H1 (cell line): ENCODE results near the gene TLR8. TPM values are rescaled to one million over a fixed set of nuclear protein-coding genes. Genes with fewer than 3 reads are reported as not detected.

Experiments
- CTCF ChIA-PET: fragments of 300-600 bp; sonication (Branson Sonifier 250); formaldehyde crosslinking; loops from one replicate; lab custom pipeline; 2021; ENCODE audit not compliant: partially characterized antibody; lab: Charles Lee
- POLR2A ChIA-PET: fragments of 300-600 bp; sonication (Branson Sonifier 250); formaldehyde crosslinking; loops from one replicate; lab custom pipeline; 2021; ENCODE audit warnings: inconsistent platforms; ENCODE audit not compliant: partially characterized antibody; lab: Charles Lee
- DNase-seq, 2 experiments: peaks; one replicate each; pipeline versions ENCODE4 v3.0.0 to v3.0.0-alpha.2; 2010 to 2022; ENCODE audit warnings: low spot score in 2 of 2, low read depth in 1 of 2, mixed read lengths in 1 of 2
- FAIRE-seq: peaks from 2 replicates; lab custom pipeline; 2011; peaks lifted over from hg19 to GRCh38; lab: Jason Lieb, UNC
- H2AFZ ChIP-seq: 2 replicates; pipeline ENCODE4 v1.8.1; 2012; ENCODE audit warnings: low read length, inconsistent platforms
- H2AK5ac ChIP-seq: 2 replicates; pipeline ENCODE4 v1.6.1; 2013; ENCODE audit warnings: low read depth, low read length
- H2BK120ac ChIP-seq: replicated peaks from 2 replicates; pipeline ENCODE3; 2013; ENCODE audit warnings: low read depth, low read length, inconsistent platforms
- H2BK12ac ChIP-seq: 2 replicates; pipeline ENCODE4 v1.6.1; 2013; ENCODE audit warnings: low read depth, low read length
- H2BK15ac ChIP-seq: 2 replicates; pipeline ENCODE4 v1.6.1; 2013; ENCODE audit warnings: low read length
- H2BK20ac ChIP-seq: 2 replicates; pipeline ENCODE4 v1.6.1; 2013; ENCODE audit warnings: low read length
- H2BK5ac ChIP-seq: 2 replicates; pipeline ENCODE4 v1.6.1; 2013; ENCODE audit warnings: low read depth, low read length
- H3K14ac ChIP-seq: 2 replicates; pipeline ENCODE4 v1.6.1; 2013; ENCODE audit warnings: inconsistent platforms; ENCODE audit not compliant: insufficient read length
- H3K18ac ChIP-seq: 2 replicates; pipeline ENCODE4 v1.6.1; 2013; ENCODE audit warnings: low read length; ENCODE audit errors: extremely low read depth
- H3K23ac ChIP-seq: 2 replicates; pipeline ENCODE4 v1.6.1; 2013; ENCODE audit warnings: inconsistent platforms; ENCODE audit not compliant: insufficient read length
- H3K23me2 ChIP-seq: 2 replicates; pipeline ENCODE4 v1.6.1; 2013; ENCODE audit warnings: low read depth, low read length
- H3K27ac ChIP-seq: 2 replicates; pipeline ENCODE4 v1.6.1; 2011; ENCODE audit warnings: low read depth, low read length, inconsistent platforms
- H3K27me3 ChIP-seq, 4 experiments: replicated peaks in 1 of 4; 1 replicate in 1 of 4; 2 replicates in 3 of 4; pipeline versions ENCODE4 v1.6.1 to v1.8.1; 2011 to 2013; ENCODE audit warnings: low read length in 3 of 4, mild to moderate bottlenecking in 3 of 4, inconsistent platforms in 2 of 4, mixed read lengths in 2 of 4, moderate library complexity in 1 of 4; ENCODE audit not compliant: control insufficient read depth in 3 of 4, insufficient read depth in 3 of 4; ENCODE audit errors: extremely low read depth in 1 of 4
- H3K36me3 ChIP-seq, 4 experiments: 2 replicates each; pipeline versions ENCODE4 v1.6.1 to v1.8.1; 2011 to 2013; ENCODE audit warnings: mild to moderate bottlenecking in 4 of 4, low read length in 3 of 4, moderate library complexity in 2 of 4, control low read depth in 1 of 4, inconsistent platforms in 1 of 4; ENCODE audit not compliant: insufficient read depth in 4 of 4, control insufficient read depth in 2 of 4
- H3K4ac ChIP-seq: replicated peaks from 2 replicates; pipeline ENCODE3; 2013; ENCODE audit warnings: low read length, low read depth, mixed read lengths, inconsistent platforms; ENCODE audit not compliant: insufficient read length
- H3K4me1 ChIP-seq, 4 experiments: replicated peaks in 1 of 4; 1 replicate in 1 of 4; 2 replicates in 3 of 4; pipeline versions ENCODE4 v1.6.1 to v1.8.1; 2011 to 2013; ENCODE audit warnings: low read length in 3 of 4, inconsistent platforms in 2 of 4, mixed read lengths in 1 of 4; ENCODE audit not compliant: insufficient read depth in 4 of 4, control insufficient read depth in 3 of 4
- H3K4me2 ChIP-seq, 2 experiments: 2 replicates each; pipeline versions ENCODE4 v1.6.1 to v1.8.1; 2011 to 2013; ENCODE audit warnings: low read depth in 2 of 2, low read length in 2 of 2, control low read depth in 1 of 2, inconsistent platforms in 1 of 2, mild to moderate bottlenecking in 1 of 2; ENCODE audit not compliant: insufficient read depth in 1 of 2
- H3K4me3 ChIP-seq, 4 experiments: fragments of 200-600, 300-600 bp in 1 of 4; sonication (generic), shearing (Covaris generic), sonication (Bioruptor Twin) in 1 of 4; 2 replicates each; pipeline versions ENCODE4 v1.5.1 to v1.8.1; 2011 to 2016; ENCODE audit warnings: low read length in 4 of 4, low read depth in 3 of 4, control low read depth in 2 of 4, inconsistent platforms in 2 of 4, mild to moderate bottlenecking in 2 of 4, mixed read lengths in 1 of 4, moderate library complexity in 1 of 4; ENCODE audit not compliant: insufficient read depth in 2 of 4; ENCODE audit errors: extremely low read depth in 1 of 4
- H3K56ac ChIP-seq: replicated peaks from 2 replicates; pipeline ENCODE3; 2013; ENCODE audit warnings: low read depth, mild to moderate bottlenecking, mixed read lengths, low read length, inconsistent platforms; ENCODE audit not compliant: insufficient read length
- H3K79me1 ChIP-seq: 2 replicates; pipeline ENCODE4 v1.6.1; 2013; ENCODE audit warnings: low read depth, low read length, control low read depth
- H3K79me2 ChIP-seq, 2 experiments: 2 replicates each; pipeline versions ENCODE4 v1.6.1 to v1.8.1; 2012 to 2013; ENCODE audit warnings: low read length in 2 of 2, mild to moderate bottlenecking in 2 of 2, inconsistent platforms in 1 of 2; ENCODE audit not compliant: insufficient read depth in 2 of 2, control insufficient read depth in 1 of 2
- H3K9ac ChIP-seq, 4 experiments: replicated peaks in 1 of 4; 1 replicate in 1 of 4; 2 replicates in 3 of 4; pipeline versions ENCODE4 v1.6.1 to v1.8.1; 2011 to 2013; ENCODE audit warnings: low read depth in 3 of 4, low read length in 3 of 4, control low read depth in 2 of 4, mild to moderate bottlenecking in 2 of 4, moderate library complexity in 2 of 4, inconsistent platforms in 1 of 4; ENCODE audit errors: extremely low read depth in 1 of 4
- H3K9me3 ChIP-seq, 2 experiments: 2 replicates each; pipeline versions ENCODE4 v1.6.1 to v1.8.1; 2012 to 2013; ENCODE audit warnings: mild to moderate bottlenecking in 2 of 2, moderate library complexity in 2 of 2, control low read depth in 1 of 2, inconsistent platforms in 1 of 2, low read depth in 1 of 2, low read length in 1 of 2, mixed read lengths in 1 of 2; ENCODE audit not compliant: insufficient read depth in 2 of 2
- H4K20me1 ChIP-seq, 2 experiments: replicated peaks in 1 of 2; 2 replicates each; pipeline versions ENCODE3 to v1.8.1; 2011 to 2013; ENCODE audit warnings: inconsistent platforms in 2 of 2, low read length in 2 of 2, mild to moderate bottlenecking in 1 of 2; ENCODE audit not compliant: insufficient read depth in 2 of 2, control insufficient read depth in 1 of 2
- H4K5ac ChIP-seq: 2 replicates; pipeline ENCODE4 v1.6.1; 2013; ENCODE audit warnings: low read length, low read depth, mixed read lengths, inconsistent platforms; ENCODE audit not compliant: insufficient read length
- H4K8ac ChIP-seq: 2 replicates; pipeline ENCODE4 v1.8.0; 2013; ENCODE audit warnings: mild to moderate bottlenecking, moderate library complexity, low read length, inconsistent platforms; ENCODE audit not compliant: insufficient read depth; ENCODE audit errors: extremely low read depth
- H4K91ac ChIP-seq: replicated peaks from 2 replicates; pipeline ENCODE3; 2013; ENCODE audit warnings: low read length, mixed read lengths, inconsistent platforms; ENCODE audit not compliant: insufficient read length
- CBX8 ChIP-seq: fragments of 300-800, 300-1000 bp; sonication (generic); IDR thresholded peaks from 2 replicates; pipeline ENCODE4 v1.7.1; 2016; ENCODE audit warnings: low read depth, low read length, borderline replicate concordance
- JUN ChIP-seq: IDR thresholded peaks from 2 replicates; pipeline ENCODE4 v1.6.1; 2011; ENCODE audit warnings: low read depth, mild to moderate bottlenecking, improper control_type of control experiment, low read length
- RAD21 ChIP-seq, 2 experiments: IDR thresholded peaks in 1 of 2; conservative IDR thresholded peaks in 1 of 2; 2 replicates each; pipeline ENCODE4 v1.6.1; 2011; ENCODE audit warnings: low read depth in 2 of 2, low read length in 2 of 2, improper control_type of control experiment in 1 of 2, inconsistent platforms in 1 of 2, mild to moderate bottlenecking in 1 of 2, moderate library complexity in 1 of 2
- RNF2 ChIP-seq: fragments of 200-900, 300-1000 bp; sonication (generic); IDR thresholded peaks from 2 replicates; pipeline ENCODE4 v1.7.1; 2016; ENCODE audit warnings: borderline replicate concordance, low read depth, mild to moderate bottlenecking, antibody characterized with exemption, low read length; ENCODE audit not compliant: poor library complexity, severe bottlenecking; ENCODE audit errors: missing control alignments
- YY1 ChIP-seq: IDR thresholded peaks from 2 replicates; pipeline ENCODE4 v1.6.1; 2011; ENCODE audit warnings: low read depth, mild to moderate bottlenecking, low read length
- WGBS, 2 experiments: shearing (Covaris generic) in 1 of 2; methylation state at CpG; one replicate each; pipeline versions ENCODE4 v1.1.6 to v1.1.7; 2013 to 2015; ENCODE audit warnings: low lambda C conversion rate in 2 of 2, mixed read lengths in 2 of 2, inconsistent platforms in 1 of 2, low coverage in 1 of 2, missing lambda C conversion rate in 1 of 2; ENCODE audit not compliant: insufficient replicate concordance in 2 of 2, insufficient coverage in 1 of 2, insufficient read length in 1 of 2; ENCODE audit errors: extremely low coverage in 1 of 2, missing lambda C conversion rate in 1 of 2; 5-methylcytosine and 5-hydroxymethylcytosine counted together
- polyA plus RNA-seq, 7 experiments: library from polyadenylated mRNA; depleted of rRNA in 3 of 7; stranded (reverse) in 5 of 7; unstranded in 2 of 7; fragments of >200 nt in 5 of 7; fragments of 200-250 nt in 2 of 7; gene quantifications; 1 replicate in 5 of 7; 2 replicates in 1 of 7; 4 replicates in 1 of 7; pipeline versions ENCODE4 v1.2.1 to v1.2.3, GENCODE V29; 2011 to 2013; ENCODE audit warnings: missing spikeins in 2 of 7, mixed read lengths in 2 of 7
- total RNA-seq: library from RNA; stranded (reverse); fragmentation: NEBNext Ultra II Directional; extraction: Animal tissue kit (Norgen Biotek cat#: 25700); gene quantifications from 2 replicates; pipeline ENCODE4 v1.2.1, GENCODE V29; 2021
- TF ChIP-seq, protein P1 (sequence below), 3 experiments: IDR thresholded peaks; 1 replicate in 2 of 3; 2 replicates in 1 of 3; pipeline versions ENCODE4 v1.5.1 to v1.6.1; 2011; ENCODE audit warnings: low read length in 3 of 3, mild to moderate bottlenecking in 3 of 3, inconsistent platforms in 2 of 3, low read depth in 1 of 3, moderate library complexity in 1 of 3; ENCODE audit not compliant: insufficient read depth in 1 of 3; ENCODE audit errors: control extremely low read depth in 1 of 3

TLR8 gene
- total and polyA plus RNA-seq, 2 of the 8 experiments (the other 6 are each of a cell fraction or from before 2014, with no cell fraction given) = not detected

- Histone ChIP-seq H4K20me1 (no peaks in the 10 kb centered on the region), H3K4me3 (no peak overlapping the region), H3K9me3 (no peaks in the 10 kb centered on the region), H2BK20ac (no peak overlapping the region), H3K79me1 (no peaks in the 10 kb centered on the region), H2BK15ac (no peak overlapping the region), H3K14ac (no peak overlapping the region), H3K56ac (no peak overlapping the region), H2BK12ac (no peak overlapping the region), H3K4ac (no peak overlapping the region), H3K18ac (no peak overlapping the region), H3K9ac (no peak overlapping the region), H2AFZ (no peak overlapping the region; the same call in 1 of the 2 replicates), H3K36me3 (no peaks in the 10 kb centered on the region)
- no peak for DNase-seq
- POLR2A ChIA-PET = interaction anchor here (2.3 kb wide), 1 partner anchor 24 kb away, joined by 10 read pairs; the partner anchor contains the start of gene TMSB4X
- WGBS, 2 experiments = 32% methylated on average over 3 of the region's 9 CpGs; no CpG with 5 or more reads in 1 of the 2 experiments
- TF ChIP-seq CBX8 (no peak), RAD21 (IDR thresholded peaks at IDR 0.05 in 1 of 2, conservative IDR thresholded peaks at IDR 0.05 in 1 of 2; ENCODE audit: low read depth in 2 of 2, low read length in 2 of 2) (peak; percentile 61 to 67), JUN (no peak), YY1 (peak; percentile 79), RNF2 (no peak)
- TF ChIP-seq, protein P1, sequence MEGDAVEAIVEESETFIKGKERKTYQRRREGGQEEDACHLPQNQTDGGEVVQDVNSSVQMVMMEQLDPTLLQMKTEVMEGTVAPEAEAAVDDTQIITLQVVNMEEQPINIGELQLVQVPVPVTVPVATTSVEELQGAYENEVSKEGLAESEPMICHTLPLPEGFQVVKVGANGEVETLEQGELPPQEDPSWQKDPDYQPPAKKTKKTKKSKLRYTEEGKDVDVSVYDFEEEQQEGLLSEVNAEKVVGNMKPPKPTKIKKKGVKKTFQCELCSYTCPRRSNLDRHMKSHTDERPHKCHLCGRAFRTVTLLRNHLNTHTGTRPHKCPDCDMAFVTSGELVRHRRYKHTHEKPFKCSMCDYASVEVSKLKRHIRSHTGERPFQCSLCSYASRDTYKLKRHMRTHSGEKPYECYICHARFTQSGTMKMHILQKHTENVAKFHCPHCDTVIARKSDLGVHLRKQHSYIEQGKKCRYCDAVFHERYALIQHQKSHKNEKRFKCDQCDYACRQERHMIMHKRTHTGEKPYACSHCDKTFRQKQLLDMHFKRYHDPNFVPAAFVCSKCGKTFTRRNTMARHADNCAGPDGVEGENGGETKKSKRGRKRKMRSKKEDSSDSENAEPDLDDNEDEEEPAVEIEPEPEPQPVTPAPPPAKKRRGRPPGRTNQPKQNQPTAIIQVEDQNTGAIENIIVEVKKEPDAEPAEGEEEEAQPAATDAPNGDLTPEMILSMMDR (IDR thresholded peaks at IDR 0.05; ENCODE audit: control extremely low read depth in 1 of 3, insufficient read depth in 1 of 3, low read depth in 1 of 3, low read length in 3 of 3) = peak; percentile 59 to 74 (median 73)
- TF ChIP-seq, all 59 proteins: peak for 3
- CTCF ChIA-PET = interaction anchor here (0.7 to 1.8 kb wide), 12 partner anchors 15 to 556 kb away, joined by 3 to 6 read pairs (median 3); no protein-coding TSS in a partner anchor
- H3K23me2 ChIP-seq = no peaks in the 10 kb centered on the region
- no peak overlapping the region for H3K4me2 ChIP-seq
- no peak overlapping the region for H3K23ac ChIP-seq
- H2BK5ac ChIP-seq = no peak overlapping the region
- H2AK5ac ChIP-seq = no peak overlapping the region
- H3K79me2 ChIP-seq = no peaks in the 10 kb centered on the region
- H3K27ac ChIP-seq = no peak overlapping the region
- H4K5ac ChIP-seq = no peak overlapping the region
- H3K4me1 ChIP-seq = peaks cover 0 to 7% (median 5%) of the 10 kb centered on the region in 4 experiments; a peak in 5 of 7 replicates
- peak; percentile 45 for FAIRE-seq
- H3K27me3 ChIP-seq = no peaks in the 10 kb centered on the region
- no peak overlapping the region for H4K8ac ChIP-seq
- H4K91ac ChIP-seq = no peak overlapping the region
- H2BK120ac ChIP-seq = no peak overlapping the region
Measured at GRCh38 chrX:12950851-12951594, 44.6 kb downstream of the TLR8 start.
